GM21367 (cell line): Measurements from ENCODE around the gene UNC80.

Experiments used
- ATAC-seq: cut with Tn5 transposase; IDR thresholded peaks from one replicate; pipeline ENCODE4 v1.9.1; 2021; ENCODE audit not compliant: unreplicated experiment

The UNC80 gene

DNA sequence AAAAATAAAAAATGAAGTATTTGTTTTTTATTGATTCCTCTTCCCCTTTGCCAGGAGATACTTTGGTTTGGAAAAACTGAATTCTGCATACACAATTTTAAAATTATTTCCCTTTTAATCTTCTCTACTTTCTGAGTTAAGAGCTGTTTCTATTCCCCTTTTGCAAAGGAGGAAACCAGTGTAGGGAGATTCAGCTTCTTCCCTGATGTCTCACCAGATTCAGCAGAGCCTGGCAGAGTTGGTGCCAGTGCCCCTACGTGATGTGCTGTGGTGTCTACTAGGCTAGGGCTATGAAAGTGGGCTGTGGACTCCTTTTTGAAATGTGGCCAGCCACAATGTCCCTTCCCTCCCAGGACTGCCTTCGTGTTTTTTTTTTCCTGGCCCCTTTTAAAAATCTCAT, 233.2 kb downstream of the UNC80 start:
- ATAC-seq, result no peak

DNA sequence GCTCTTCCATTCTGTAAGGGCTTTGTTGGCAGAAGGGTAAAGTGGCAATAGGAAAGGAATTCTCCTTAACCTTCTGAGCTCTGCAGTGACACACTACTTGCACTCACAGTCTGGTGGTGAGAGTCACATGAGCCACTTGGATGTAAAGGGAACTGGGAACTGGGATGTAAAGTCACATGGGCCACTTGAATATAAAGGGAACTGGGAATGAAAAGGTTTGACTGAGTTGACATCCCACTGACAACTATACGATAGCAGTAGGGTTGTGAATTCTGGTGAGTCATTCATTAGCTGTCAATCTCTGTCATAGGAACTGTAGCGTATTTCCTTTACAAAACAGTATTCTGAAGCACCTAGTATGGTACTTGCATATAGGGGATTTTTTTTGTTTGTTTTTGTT, 236.3 kb downstream of the UNC80 start:
- no peak for ATAC-seq

DNA sequence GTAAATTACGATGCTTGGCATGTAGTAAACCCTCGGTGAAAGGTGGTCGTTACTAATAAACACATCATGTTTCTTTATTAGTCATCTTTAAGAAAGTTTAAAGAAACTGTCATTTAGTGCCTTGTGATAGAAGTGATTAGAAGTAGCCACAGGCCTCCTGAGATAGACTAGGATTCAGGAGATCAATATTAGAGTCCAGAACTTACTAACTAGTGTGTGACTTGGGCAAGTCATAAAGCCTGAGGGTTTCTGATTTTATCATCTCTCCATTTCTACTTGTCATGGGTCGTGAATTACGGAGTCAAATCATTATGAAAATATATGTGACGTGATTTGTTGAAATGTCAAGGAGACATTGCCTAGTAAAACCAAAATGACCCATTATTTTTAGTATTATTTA, 237.5 kb downstream of the UNC80 start:
- ATAC-seq, result no peak

DNA sequence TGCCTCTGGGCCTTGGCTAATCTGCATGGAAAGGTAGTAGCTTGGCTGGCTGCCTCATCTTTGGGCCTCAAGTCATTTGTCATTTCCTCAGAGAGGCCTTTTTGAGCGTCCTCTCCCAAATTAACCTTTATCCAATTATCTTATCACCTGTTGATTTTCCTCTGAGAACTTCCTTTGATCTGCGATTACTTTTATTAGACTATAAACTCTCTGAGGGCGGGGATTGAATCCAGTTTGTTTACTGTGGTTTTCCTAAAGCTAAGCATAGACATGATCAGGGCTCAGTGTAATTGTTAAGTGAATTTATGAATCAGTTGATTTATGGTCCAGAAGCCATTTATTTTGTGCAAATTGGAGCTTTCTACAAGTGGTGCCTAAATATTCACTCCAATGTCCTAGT, 238.3 kb downstream of the UNC80 start:
- ATAC-seq, result no peak

DNA sequence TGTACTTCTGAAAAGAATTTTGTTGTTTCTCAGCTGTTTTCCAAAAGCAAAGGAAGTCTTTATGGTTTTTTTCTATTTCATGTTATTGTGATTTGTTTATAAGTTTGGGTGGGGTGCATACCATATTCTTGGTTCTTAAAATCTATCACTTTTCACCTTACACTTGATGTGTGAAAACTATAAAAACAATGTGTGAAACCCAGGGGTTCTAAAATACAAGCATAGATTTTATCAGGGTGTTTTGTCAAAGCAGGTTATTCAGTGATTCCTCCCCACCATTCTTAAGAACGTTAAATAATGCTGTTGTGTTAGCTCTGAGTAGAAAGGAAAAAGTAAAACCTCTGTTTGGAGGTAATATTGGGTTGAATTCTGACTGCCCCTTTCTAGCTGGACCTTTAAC, 248.5 kb downstream of the UNC80 start:
- no peak for ATAC-seq

DNA sequence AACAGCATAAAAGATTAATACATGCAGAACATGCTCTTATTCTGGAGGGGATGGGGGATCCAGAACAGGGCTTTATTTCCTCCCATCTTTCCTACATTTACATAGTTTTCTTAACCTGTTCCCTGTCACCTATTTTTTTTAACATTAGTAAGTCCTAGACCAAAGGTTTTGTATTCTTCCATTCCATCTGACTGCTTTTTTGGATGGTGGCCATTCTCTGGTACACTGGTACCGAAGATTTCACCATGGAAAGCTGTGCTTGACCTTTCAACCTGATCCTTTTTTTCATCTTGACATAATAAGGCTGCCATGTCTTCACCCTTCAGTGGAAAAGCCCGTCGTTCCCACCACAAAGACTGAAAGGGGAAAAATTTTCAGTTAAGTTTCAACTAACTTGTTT, 251.2 kb downstream of the UNC80 start:
- ATAC-seq, result no peak

DNA sequence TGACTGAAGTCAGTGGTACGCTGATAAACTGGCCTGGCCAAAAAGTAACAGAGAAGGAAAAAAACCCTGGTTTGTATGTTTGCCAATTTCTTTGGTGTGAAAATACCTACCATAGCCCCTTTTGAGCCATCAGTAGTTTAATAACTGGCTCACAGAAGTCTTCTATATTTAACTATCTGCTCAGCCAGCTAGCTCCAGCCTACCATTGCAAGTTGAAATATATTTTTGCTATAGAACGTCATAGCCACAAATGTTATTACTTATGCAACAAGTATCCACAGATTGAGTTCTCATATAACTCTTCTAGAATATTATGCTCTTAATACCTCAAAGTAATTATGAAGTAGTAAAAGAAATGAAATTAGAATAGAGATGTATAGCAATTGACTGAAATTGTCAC, 256.0 kb downstream of the UNC80 start:
- ATAC-seq, result no peak

- no peak for ATAC-seq
These were observed 256.5 kb downstream of the UNC80 start for GRCh38 chr2:210028178-210028577.

DNA sequence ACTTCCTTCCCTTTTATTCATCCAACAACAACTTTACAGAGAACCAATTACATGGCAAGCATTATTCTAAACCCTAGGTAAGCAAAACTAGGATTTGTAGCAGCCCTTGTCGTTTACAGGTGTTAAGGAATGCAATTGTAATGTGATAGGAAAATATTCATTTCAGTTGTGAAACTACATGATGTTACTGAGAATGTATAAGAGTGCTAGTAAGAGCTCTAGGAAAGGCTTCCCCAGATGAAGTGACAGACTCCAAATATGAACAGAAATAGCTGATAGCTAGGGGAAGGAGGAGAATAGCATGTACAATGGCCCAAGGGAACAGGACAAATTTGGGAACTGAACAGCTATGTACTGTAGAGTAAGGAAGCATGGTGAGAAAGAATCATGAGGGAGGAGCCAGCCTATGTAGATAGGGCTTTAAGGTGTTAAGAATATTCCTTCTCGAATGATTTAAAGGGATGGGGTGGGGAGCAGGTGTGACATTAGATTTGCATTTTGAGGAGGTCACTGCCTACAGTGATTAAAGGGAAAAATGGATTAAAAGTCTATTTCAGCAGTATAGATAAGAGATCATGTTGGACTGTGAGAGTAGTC, 262.6 kb downstream of the UNC80 start:
- no peak for ATAC-seq

GRCh38 chr2:210035679-210036078, 264.0 kb downstream of the UNC80 start:
- no peak for ATAC-seq

GRCh38 chr2:210038078-210038477, 266.4 kb downstream of the UNC80 start:
- no peak for ATAC-seq

GRCh38 chr2:210046851-210047500, 275.3 kb downstream of the UNC80 start:
- no peak for ATAC-seq
